Testis (tissue), 2 donors: Measurements from ENCODE around the gene LRRC66.

Experiments used
- CTCF ChIP-seq, 3 experiments: fragments of 450-650 bp in 2 of 3; fragments of 200-600 bp in 1 of 3; sonication (generic) in 1 of 3; IDR thresholded peaks; one replicate each; pipeline ENCODE4 v1.5.1; 2016 to 2019; ENCODE audit warnings: antibody characterized with exemption in 3 of 3, mild to moderate bottlenecking in 2 of 3, moderate library complexity in 1 of 3
- POLR2A ChIP-seq: fragments of 450-650 bp; IDR thresholded peaks from one replicate; pipeline ENCODE4 v1.6.1; 2017; ENCODE audit warnings: antibody characterized with exemption, mild to moderate bottlenecking, moderate library complexity

GRCh38 chr4:52035190-52035589 lies 15.0 kb upstream of the LRRC66 start:
- TF ChIP-seq CTCF (IDR thresholded peaks at IDR 0.05), result no peak
- no peak for TF ChIP-seq POLR2A
